WTC11 (cell line): ENCODE data around the gene CCNF. TPM values are rescaled to one million over a fixed set of nuclear protein-coding genes. Genes with fewer than 3 reads are reported as not detected.

Experiments
- ATAC-seq: fragments of 200-7000 bp; cut with Tn5 transposase; 2 replicates; pipeline ENCODE4 v1.10.0; 2021; ENCODE audit warnings: mild to moderate bottlenecking, moderate library complexity
- CTCF ChIA-PET: fragments of 300-600 bp; sonication (Branson Sonifier 250); formaldehyde crosslinking; loops from one replicate; lab custom pipeline; 2021; ENCODE audit warnings: antibody characterized with exemption; lab: Charles Lee
- POLR2A ChIA-PET: fragments of 350-600 bp; sonication (Branson Sonifier 250); formaldehyde crosslinking; loops from one replicate; lab custom pipeline; 2021; ENCODE audit warnings: antibody characterized with exemption; lab: Charles Lee
- DNase-seq: peaks from one replicate; pipeline ENCODE4 v3.0.0; 2021; ENCODE audit warnings: low spot score
- H3K27ac Mint-ChIP-seq: 2 replicates; pipeline ENCODE4 v1.8.0; 2021; ENCODE audit warnings: mixed read lengths
- H3K27me3 Mint-ChIP-seq: 2 replicates; pipeline ENCODE4 v1.8.0; 2021; ENCODE audit warnings: low read depth, mild to moderate bottlenecking, moderate library complexity, mixed read lengths
- H3K36me3 Mint-ChIP-seq: 2 replicates; pipeline ENCODE4 v1.8.0; 2021; ENCODE audit warnings: mixed read lengths
- H3K4me1 Mint-ChIP-seq: 2 replicates; pipeline ENCODE4 v1.8.0; 2022; ENCODE audit warnings: mixed read lengths
- H3K4me3 Mint-ChIP-seq: 2 replicates; pipeline ENCODE4 v1.8.0; 2021; ENCODE audit warnings: mild to moderate bottlenecking, moderate library complexity, mixed read lengths
- H3K9me3 Mint-ChIP-seq: 2 replicates; pipeline ENCODE4 v1.8.0; 2021; ENCODE audit warnings: mixed read lengths
- CBFB ChIP-seq: sonication (generic); formaldehyde crosslinking; IDR thresholded peaks from 2 replicates; pipeline ENCODE4 v1.8.1; 2022; ENCODE audit warnings: mild to moderate bottlenecking, low read depth, missing genetic modification reagents
- CREM ChIP-seq: sonication (generic); formaldehyde crosslinking; IDR thresholded peaks from 2 replicates; pipeline ENCODE4 v1.8.1; 2022; ENCODE audit warnings: mild to moderate bottlenecking, missing genetic modification reagents, moderate library complexity
- NR3C1 ChIP-seq: sonication (generic); formaldehyde crosslinking; conservative IDR thresholded peaks from 2 replicates; pipeline ENCODE4 v1.8.1; 2023; ENCODE audit warnings: low read depth, mild to moderate bottlenecking, missing genetic modification reagents
- OVOL2 ChIP-seq: fragments of 250-450 bp; sonication (Bioruptor Pico); IDR thresholded peaks from 2 replicates; pipeline ENCODE4 v1.9.0; 2021; ENCODE audit warnings: mild to moderate bottlenecking, borderline replicate concordance
- RORB ChIP-seq: fragments of 250-450 bp; sonication (Bioruptor Pico); IDR thresholded peaks from 2 replicates; pipeline ENCODE4 v1.9.0; 2021; ENCODE audit warnings: mild to moderate bottlenecking
- TEAD1 ChIP-seq: sonication (generic); formaldehyde crosslinking; IDR thresholded peaks from 2 replicates; pipeline ENCODE4 v1.8.0; 2022; ENCODE audit warnings: mild to moderate bottlenecking, missing genetic modification reagents
- ZNF232 ChIP-seq: sonication (generic); formaldehyde crosslinking; IDR thresholded peaks from 2 replicates; pipeline ENCODE4 v1.8.0; 2022; ENCODE audit warnings: mild to moderate bottlenecking, missing genetic modification reagents
- total RNA-seq: library from RNA; stranded (reverse); gene quantifications from 3 replicates; pipeline ENCODE4 v1.2.3, GENCODE V29; 2021
- TF ChIP-seq, protein P1 (sequence below): sonication (generic); formaldehyde crosslinking; IDR thresholded peaks from 2 replicates; pipeline ENCODE4 v1.8.1; 2023; ENCODE audit warnings: mild to moderate bottlenecking, missing genetic modification reagents, borderline replicate concordance
- TF ChIP-seq, protein P2 (sequence below): sonication (generic); formaldehyde crosslinking; IDR thresholded peaks from 2 replicates; pipeline ENCODE4 v1.8.0; 2022; ENCODE audit warnings: missing genetic modification reagents
- TF ChIP-seq, protein P3 (sequence below): sonication (generic); formaldehyde crosslinking; IDR thresholded peaks from 2 replicates; pipeline ENCODE4 v1.8.1; 2023; ENCODE audit warnings: mild to moderate bottlenecking, moderate library complexity, missing genetic modification reagents
- TF ChIP-seq, protein P4 (sequence below): fragments of 250-450 bp; sonication (Bioruptor Pico); IDR thresholded peaks from 2 replicates; pipeline ENCODE4 v1.8.0; 2021; ENCODE audit warnings: mild to moderate bottlenecking
- TF ChIP-seq, protein P5 (sequence below): fragments of 200-600 bp; IDR thresholded peaks from 2 replicates; pipeline ENCODE4 v1.8.0; 2022; ENCODE audit warnings: antibody characterized with exemption

CCNF gene
- total RNA-seq, 1 experiment from 2014 or later: 65.7 TPM

DNA sequence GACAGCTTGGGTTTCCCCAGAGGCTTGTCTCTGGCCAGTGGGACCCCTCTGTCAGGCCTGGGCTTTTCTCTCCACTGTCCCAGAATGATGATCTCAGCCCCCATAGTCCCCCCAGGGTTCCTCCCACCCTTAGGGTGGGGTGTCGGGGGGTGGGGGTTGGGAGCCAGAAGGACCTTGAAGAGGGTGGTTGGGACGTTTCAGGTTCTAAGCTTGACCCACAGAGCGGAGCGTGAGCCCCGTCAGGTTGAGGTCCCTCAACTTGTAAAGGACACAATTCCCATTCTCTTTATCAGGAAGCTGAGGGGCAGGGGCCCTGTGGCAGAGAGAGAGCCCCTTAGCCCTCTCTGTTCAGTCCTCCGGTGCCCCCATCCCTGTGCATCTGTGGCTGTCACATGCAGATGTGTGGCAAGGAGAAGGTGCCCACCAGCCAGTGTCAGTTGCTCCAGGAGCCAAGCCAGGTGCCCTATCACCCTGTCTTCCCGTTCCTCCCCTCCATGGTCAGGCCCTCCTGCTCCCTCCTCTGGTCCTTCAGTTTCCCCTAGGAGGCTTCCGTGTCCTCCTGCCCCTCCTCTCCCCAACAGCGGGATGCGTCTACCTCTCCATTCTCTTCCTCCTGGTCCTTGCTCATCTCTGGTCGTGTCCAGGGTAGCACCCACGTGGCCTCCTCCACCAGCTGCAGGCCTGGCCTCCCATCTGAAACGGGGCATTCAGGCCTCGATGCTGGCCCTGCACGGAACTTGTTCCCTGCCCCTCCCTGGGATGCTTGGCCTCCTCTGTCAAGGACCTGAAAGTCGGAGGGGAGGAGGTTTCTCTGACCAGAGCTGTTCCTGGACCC lies 40.4 kb downstream of the CCNF start (continued):
- TF ChIP-seq OVOL2 (CRISPR knock-in tag): no peak
- TF ChIP-seq, all 79 proteins: peak for 0

DNA sequence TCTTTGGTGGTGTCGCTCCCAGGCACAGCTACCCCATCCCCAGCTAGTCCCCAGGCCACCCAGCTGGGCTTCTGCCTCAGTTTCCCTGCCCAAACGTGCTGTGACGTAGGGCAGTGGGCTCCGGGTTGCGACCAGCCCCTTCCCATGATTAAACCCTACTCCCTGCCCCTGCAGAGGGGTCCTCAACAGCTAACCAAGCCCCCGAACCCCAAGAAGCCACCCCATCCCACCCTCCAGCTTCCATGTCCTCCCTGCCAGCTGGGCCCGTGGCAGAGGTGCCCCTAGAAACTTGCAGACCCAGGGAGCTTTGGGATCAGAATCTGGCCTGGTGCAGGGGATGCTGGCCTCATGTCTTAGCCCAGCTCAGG lies 41.0 kb downstream of the CCNF start:
- POLR2A ChIA-PET: interaction anchor here (0.8 to 3.3 kb wide), 3 partner anchors 11 to 61 kb away, joined by 3 to 15 read pairs (median 3); partner anchors contain the start of genes CEMP1 and TEDC2
- H3K36me3 Mint-ChIP-seq: no peaks in the 10 kb centered on the region
- peaks cover 19% of the 10 kb centered on the region for H3K4me1 Mint-ChIP-seq
- no peak overlapping the region for H3K27ac Mint-ChIP-seq
- CTCF ChIA-PET: interaction anchor here (1.3 to 5.9 kb wide), 3 partner anchors 31 to 275 kb away, joined by 3 to 53 read pairs (median 4); no protein-coding TSS in a partner anchor
- H3K4me3 Mint-ChIP-seq: peak overlapping the region; percentile 42
- peaks cover 38% of the 10 kb centered on the region for H3K27me3 Mint-ChIP-seq
- DNase-seq (no peak), ATAC-seq (no peak)
- TF ChIP-seq, protein P1, sequence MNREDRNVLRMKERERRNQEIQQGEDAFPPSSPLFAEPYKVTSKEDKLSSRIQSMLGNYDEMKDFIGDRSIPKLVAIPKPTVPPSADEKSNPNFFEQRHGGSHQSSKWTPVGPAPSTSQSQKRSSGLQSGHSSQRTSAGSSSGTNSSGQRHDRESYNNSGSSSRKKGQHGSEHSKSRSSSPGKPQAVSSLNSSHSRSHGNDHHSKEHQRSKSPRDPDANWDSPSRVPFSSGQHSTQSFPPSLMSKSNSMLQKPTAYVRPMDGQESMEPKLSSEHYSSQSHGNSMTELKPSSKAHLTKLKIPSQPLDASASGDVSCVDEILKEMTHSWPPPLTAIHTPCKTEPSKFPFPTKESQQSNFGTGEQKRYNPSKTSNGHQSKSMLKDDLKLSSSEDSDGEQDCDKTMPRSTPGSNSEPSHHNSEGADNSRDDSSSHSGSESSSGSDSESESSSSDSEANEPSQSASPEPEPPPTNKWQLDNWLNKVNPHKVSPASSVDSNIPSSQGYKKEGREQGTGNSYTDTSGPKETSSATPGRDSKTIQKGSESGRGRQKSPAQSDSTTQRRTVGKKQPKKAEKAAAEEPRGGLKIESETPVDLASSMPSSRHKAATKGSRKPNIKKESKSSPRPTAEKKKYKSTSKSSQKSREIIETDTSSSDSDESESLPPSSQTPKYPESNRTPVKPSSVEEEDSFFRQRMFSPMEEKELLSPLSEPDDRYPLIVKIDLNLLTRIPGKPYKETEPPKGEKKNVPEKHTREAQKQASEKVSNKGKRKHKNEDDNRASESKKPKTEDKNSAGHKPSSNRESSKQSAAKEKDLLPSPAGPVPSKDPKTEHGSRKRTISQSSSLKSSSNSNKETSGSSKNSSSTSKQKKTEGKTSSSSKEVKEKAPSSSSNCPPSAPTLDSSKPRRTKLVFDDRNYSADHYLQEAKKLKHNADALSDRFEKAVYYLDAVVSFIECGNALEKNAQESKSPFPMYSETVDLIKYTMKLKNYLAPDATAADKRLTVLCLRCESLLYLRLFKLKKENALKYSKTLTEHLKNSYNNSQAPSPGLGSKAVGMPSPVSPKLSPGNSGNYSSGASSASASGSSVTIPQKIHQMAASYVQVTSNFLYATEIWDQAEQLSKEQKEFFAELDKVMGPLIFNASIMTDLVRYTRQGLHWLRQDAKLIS: no peak
- TF ChIP-seq, protein P2, sequence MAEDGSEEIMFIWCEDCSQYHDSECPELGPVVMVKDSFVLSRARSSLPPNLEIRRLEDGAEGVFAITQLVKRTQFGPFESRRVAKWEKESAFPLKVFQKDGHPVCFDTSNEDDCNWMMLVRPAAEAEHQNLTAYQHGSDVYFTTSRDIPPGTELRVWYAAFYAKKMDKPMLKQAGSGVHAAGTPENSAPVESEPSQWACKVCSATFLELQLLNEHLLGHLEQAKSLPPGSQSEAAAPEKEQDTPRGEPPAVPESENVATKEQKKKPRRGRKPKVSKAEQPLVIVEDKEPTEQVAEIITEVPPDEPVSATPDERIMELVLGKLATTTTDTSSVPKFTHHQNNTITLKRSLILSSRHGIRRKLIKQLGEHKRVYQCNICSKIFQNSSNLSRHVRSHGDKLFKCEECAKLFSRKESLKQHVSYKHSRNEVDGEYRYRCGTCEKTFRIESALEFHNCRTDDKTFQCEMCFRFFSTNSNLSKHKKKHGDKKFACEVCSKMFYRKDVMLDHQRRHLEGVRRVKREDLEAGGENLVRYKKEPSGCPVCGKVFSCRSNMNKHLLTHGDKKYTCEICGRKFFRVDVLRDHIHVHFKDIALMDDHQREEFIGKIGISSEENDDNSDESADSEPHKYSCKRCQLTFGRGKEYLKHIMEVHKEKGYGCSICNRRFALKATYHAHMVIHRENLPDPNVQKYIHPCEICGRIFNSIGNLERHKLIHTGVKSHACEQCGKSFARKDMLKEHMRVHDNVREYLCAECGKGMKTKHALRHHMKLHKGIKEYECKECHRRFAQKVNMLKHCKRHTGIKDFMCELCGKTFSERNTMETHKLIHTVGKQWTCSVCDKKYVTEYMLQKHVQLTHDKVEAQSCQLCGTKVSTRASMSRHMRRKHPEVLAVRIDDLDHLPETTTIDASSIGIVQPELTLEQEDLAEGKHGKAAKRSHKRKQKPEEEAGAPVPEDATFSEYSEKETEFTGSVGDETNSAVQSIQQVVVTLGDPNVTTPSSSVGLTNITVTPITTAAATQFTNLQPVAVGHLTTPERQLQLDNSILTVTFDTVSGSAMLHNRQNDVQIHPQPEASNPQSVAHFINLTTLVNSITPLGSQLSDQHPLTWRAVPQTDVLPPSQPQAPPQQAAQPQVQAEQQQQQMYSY (CRISPR knock-in tag): no peak
- TF ChIP-seq, protein P3, sequence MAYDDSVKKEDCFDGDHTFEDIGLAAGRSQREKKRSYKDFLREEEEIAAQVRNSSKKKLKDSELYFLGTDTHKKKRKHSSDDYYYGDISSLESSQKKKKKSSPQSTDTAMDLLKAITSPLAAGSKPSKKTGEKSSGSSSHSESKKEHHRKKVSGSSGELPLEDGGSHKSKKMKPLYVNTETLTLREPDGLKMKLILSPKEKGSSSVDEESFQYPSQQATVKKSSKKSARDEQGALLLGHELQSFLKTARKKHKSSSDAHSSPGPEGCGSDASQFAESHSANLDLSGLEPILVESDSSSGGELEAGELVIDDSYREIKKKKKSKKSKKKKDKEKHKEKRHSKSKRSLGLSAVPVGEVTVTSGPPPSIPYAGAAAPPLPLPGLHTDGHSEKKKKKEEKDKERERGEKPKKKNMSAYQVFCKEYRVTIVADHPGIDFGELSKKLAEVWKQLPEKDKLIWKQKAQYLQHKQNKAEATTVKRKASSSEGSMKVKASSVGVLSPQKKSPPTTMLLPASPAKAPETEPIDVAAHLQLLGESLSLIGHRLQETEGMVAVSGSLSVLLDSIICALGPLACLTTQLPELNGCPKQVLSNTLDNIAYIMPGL (CRISPR knock-in tag): no peak
- TF ChIP-seq CBFB (CRISPR knock-in tag): no peak
- TF ChIP-seq ZNF232 (CRISPR knock-in tag): no peak
- no peak for TF ChIP-seq CREM (CRISPR knock-in tag)
- TF ChIP-seq, protein P4, sequence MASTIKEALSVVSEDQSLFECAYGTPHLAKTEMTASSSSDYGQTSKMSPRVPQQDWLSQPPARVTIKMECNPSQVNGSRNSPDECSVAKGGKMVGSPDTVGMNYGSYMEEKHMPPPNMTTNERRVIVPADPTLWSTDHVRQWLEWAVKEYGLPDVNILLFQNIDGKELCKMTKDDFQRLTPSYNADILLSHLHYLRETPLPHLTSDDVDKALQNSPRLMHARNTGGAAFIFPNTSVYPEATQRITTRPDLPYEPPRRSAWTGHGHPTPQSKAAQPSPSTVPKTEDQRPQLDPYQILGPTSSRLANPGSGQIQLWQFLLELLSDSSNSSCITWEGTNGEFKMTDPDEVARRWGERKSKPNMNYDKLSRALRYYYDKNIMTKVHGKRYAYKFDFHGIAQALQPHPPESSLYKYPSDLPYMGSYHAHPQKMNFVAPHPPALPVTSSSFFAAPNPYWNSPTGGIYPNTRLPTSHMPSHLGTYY (CRISPR knock-in tag): no peak
- TF ChIP-seq TEAD1 (CRISPR knock-in tag): no peak
- TF ChIP-seq NR3C1 (CRISPR knock-in tag): no peak
- TF ChIP-seq, protein P5, sequence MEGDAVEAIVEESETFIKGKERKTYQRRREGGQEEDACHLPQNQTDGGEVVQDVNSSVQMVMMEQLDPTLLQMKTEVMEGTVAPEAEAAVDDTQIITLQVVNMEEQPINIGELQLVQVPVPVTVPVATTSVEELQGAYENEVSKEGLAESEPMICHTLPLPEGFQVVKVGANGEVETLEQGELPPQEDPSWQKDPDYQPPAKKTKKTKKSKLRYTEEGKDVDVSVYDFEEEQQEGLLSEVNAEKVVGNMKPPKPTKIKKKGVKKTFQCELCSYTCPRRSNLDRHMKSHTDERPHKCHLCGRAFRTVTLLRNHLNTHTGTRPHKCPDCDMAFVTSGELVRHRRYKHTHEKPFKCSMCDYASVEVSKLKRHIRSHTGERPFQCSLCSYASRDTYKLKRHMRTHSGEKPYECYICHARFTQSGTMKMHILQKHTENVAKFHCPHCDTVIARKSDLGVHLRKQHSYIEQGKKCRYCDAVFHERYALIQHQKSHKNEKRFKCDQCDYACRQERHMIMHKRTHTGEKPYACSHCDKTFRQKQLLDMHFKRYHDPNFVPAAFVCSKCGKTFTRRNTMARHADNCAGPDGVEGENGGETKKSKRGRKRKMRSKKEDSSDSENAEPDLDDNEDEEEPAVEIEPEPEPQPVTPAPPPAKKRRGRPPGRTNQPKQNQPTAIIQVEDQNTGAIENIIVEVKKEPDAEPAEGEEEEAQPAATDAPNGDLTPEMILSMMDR: no peak
- no peak for TF ChIP-seq RORB
- H3K9me3 Mint-ChIP-seq: no peaks in the 10 kb centered on the region
